T-cell (primary cell): ENCODE data around the gene SMAD5. TPM values are rescaled to one million over a fixed set of nuclear protein-coding genes. Genes with fewer than 3 reads are reported as not detected.
A peak's percentile ranks its signal among the peaks of the same experiment; 100 is the strongest.

Experiments used
- ATAC-seq, 4 experiments: fragments of 200-7000 bp in 3 of 4; fragments of 150-1000 bp in 1 of 4; cut with Tn5 transposase; replicated peaks in 1 of 4; 1 replicate in 3 of 4; 2 replicates in 1 of 4; pipeline ENCODE4 v1.10.0; 2021; ENCODE audit warnings: moderate library complexity in 3 of 4, mild to moderate bottlenecking in 2 of 4, moderate number of reproducible peaks in 1 of 4
- CTCF ChIA-PET, 2 donors: fragments of 300-600 bp; sonication (Branson Sonifier 250); formaldehyde crosslinking; loops; one replicate each; lab custom pipeline; 2022; ENCODE audit warnings: antibody characterized with exemption in 2 of 2; lab: Charles Lee
- POLR2A ChIA-PET, 2 donors: fragments of 300-600 bp; sonication (Branson Sonifier 250); formaldehyde crosslinking; loops; one replicate each; lab custom pipeline; 2022; ENCODE audit warnings: antibody characterized with exemption in 2 of 2; lab: Charles Lee
- DNase-seq, 35 experiments: peaks; one replicate each; pipeline versions ENCODE4 v3.0.0 to v3.0.0-alpha.2; 2013 to 2023
- H3K27ac ChIP-seq: one replicate; pipeline ENCODE4 v1.5.1; 2013; ENCODE audit warnings: low read length
- H3K27me3 ChIP-seq, 2 experiments: replicated peaks in 1 of 2; 1 replicate in 1 of 2; 2 replicates in 1 of 2; pipeline versions ENCODE4 v1.6.1 to v1.7.0; 2013; ENCODE audit warnings: low read length in 1 of 2, mixed read lengths in 1 of 2; ENCODE audit not compliant: control insufficient read depth in 2 of 2, insufficient read depth in 2 of 2; ENCODE audit errors: extremely low read depth in 1 of 2
- H3K36me3 ChIP-seq, 2 donors: 1 replicate in 1 of 2; 2 replicates in 1 of 2; pipeline versions ENCODE4 v1.6.1 to v1.7.0; 2013; ENCODE audit warnings: low read length in 1 of 2; ENCODE audit not compliant: control insufficient read depth in 2 of 2, insufficient read depth in 1 of 2; ENCODE audit errors: extremely low read depth in 1 of 2
- H3K4me1 ChIP-seq, 2 experiments: 1 replicate in 1 of 2; 2 replicates in 1 of 2; pipeline versions ENCODE4 v1.6.1 to v1.7.0; 2013; ENCODE audit warnings: low read length in 2 of 2, mixed read lengths in 1 of 2; ENCODE audit not compliant: insufficient read depth in 2 of 2, control insufficient read depth in 1 of 2; ENCODE audit errors: extremely low read depth in 1 of 2
- H3K4me3 ChIP-seq, 2 donors: 1 replicate in 1 of 2; 2 replicates in 1 of 2; pipeline versions ENCODE4 v1.5.1 to v1.7.0; 2013; ENCODE audit warnings: mild to moderate bottlenecking in 2 of 2, low read length in 1 of 2, moderate library complexity in 1 of 2; ENCODE audit not compliant: control insufficient read depth in 1 of 2; ENCODE audit errors: extremely low read depth in 1 of 2
- H3K9me3 ChIP-seq: 2 replicates; pipeline ENCODE4 v1.7.0; 2013
- H3K27ac Mint-ChIP-seq, 2 donors: one replicate each; pipeline ENCODE4 v1.8.0; 2020 to 2021; ENCODE audit warnings: mild to moderate bottlenecking in 2 of 2, mixed read lengths in 2 of 2
- H3K27me3 Mint-ChIP-seq, 2 donors: one replicate each; pipeline ENCODE4 v1.8.0; 2021 to 2022; ENCODE audit warnings: mixed read lengths in 2 of 2
- H3K36me3 Mint-ChIP-seq: one replicate; pipeline ENCODE4 v1.8.0; 2021; ENCODE audit warnings: mixed read lengths
- H3K4me1 Mint-ChIP-seq, 3 donors: one replicate each; pipeline ENCODE4 v1.8.0; 2020 to 2022; ENCODE audit warnings: mixed read lengths in 3 of 3, mild to moderate bottlenecking in 1 of 3
- H3K4me3 Mint-ChIP-seq, 3 donors: one replicate each; pipeline ENCODE4 v1.8.0; 2020 to 2022; ENCODE audit warnings: mild to moderate bottlenecking in 3 of 3, mixed read lengths in 3 of 3, moderate library complexity in 3 of 3
- H3K9me3 Mint-ChIP-seq, 3 donors: one replicate each; pipeline ENCODE4 v1.8.0; 2020 to 2022; ENCODE audit warnings: mixed read lengths in 3 of 3
- WGBS: methylation state at CpG from one replicate; pipeline ENCODE4 v1.1.5; 2013; ENCODE audit warnings: missing lambda C conversion rate; ENCODE audit not compliant: insufficient coverage; 5-methylcytosine and 5-hydroxymethylcytosine counted together
- total RNA-seq, 35 experiments: library from RNA in 6 of 35; stranded (reverse) in 6 of 35; fragments of 120-200 nt in 1 of 35; gene quantifications; one replicate each; pipeline versions ENCODE4 v1.2.1 to v1.2.4 and lab custom pipeline; 2013 to 2026

SMAD5 gene
- total RNA-seq, 5 donors from 2014 or later (not counting 1 experiment from before 2014, with no cell fraction given) = 8.7 to 24.2 (median 18.4) TPM

GRCh38 chr5:136174021-136174659, 41.5 kb downstream of the SMAD5 start:
- H3K9me3 ChIP-seq = no peaks in the 10 kb centered on the region
- ATAC-seq (no peak), DNase-seq (peak in 1 of 35 experiments; percentile 15)
- no peak overlapping the region for H3K4me3 ChIP-seq
- H3K4me3 Mint-ChIP-seq = no peak overlapping the region
- H3K4me1 ChIP-seq = no peaks in the 10 kb centered on the region
- peaks cover 0 to 3% of the 10 kb centered on the region in 2 donors for H3K27me3 Mint-ChIP-seq
- no peak overlapping the region for H3K27ac ChIP-seq
- no peak overlapping the region for H3K27ac Mint-ChIP-seq
- H3K36me3 ChIP-seq = no peaks in the 10 kb centered on the region
- H3K27me3 ChIP-seq = no peaks in the 10 kb centered on the region
- WGBS = 80% methylated on average over 1 of the region's 2 CpGs
- no peaks in the 10 kb centered on the region for H3K4me1 Mint-ChIP-seq
- ChIA-PET POLR2A (no interaction called here), CTCF (interaction anchor here in 1 of 2 donors (0.7 kb wide), 1 partner anchor 205 kb away, joined by 5 read pairs; no protein-coding TSS in a partner anchor)
- H3K36me3 Mint-ChIP-seq = peaks cover 24% of the 10 kb centered on the region
- H3K9me3 Mint-ChIP-seq = no peaks in the 10 kb centered on the region

GRCh38 chr5:136182618-136183017, 50.0 kb downstream of the SMAD5 start:
- ChIA-PET POLR2A (no interaction called here), CTCF (no interaction called here)
- no peak overlapping the region for H3K4me3 Mint-ChIP-seq
- no peak overlapping the region for H3K27ac Mint-ChIP-seq
- no peaks in the 10 kb centered on the region for H3K4me1 ChIP-seq
- H3K9me3 ChIP-seq = no peaks in the 10 kb centered on the region
- no peak for DNase-seq
- H3K4me3 ChIP-seq = no peak overlapping the region
- no peak for ATAC-seq
- H3K27ac ChIP-seq = no peak overlapping the region
- H3K9me3 Mint-ChIP-seq = no peaks in the 10 kb centered on the region
- H3K27me3 Mint-ChIP-seq = peaks cover 0 to 6% of the 10 kb centered on the region in 2 donors
- no peaks in the 10 kb centered on the region for H3K4me1 Mint-ChIP-seq
- no peaks in the 10 kb centered on the region for H3K27me3 ChIP-seq
- no CpG with 5 or more reads among the region's 1 CpG for WGBS
- H3K36me3 ChIP-seq = no peaks in the 10 kb centered on the region
- H3K36me3 Mint-ChIP-seq = peaks cover 25% of the 10 kb centered on the region

- no peak for ATAC-seq
- Histone ChIP-seq H3K36me3 (no peaks in the 10 kb centered on the region), H3K4me1 (no peaks in the 10 kb centered on the region), H3K9me3 (no peaks in the 10 kb centered on the region), H3K4me3 (no peak overlapping the region), H3K27me3 (peaks cover 0 to 15% of the 10 kb centered on the region in 2 experiments), H3K27ac (no peak overlapping the region)
- peaks cover 22% of the 10 kb centered on the region for H3K36me3 Mint-ChIP-seq
- H3K9me3 Mint-ChIP-seq = no peaks in the 10 kb centered on the region
- CTCF ChIA-PET = no interaction called here
- no peak overlapping the region for H3K27ac Mint-ChIP-seq
- H3K27me3 Mint-ChIP-seq = peaks cover 3 to 4% of the 10 kb centered on the region in 2 donors
- POLR2A ChIA-PET = no interaction called here
- no peak for DNase-seq
- H3K4me3 Mint-ChIP-seq = no peak overlapping the region
- no peaks in the 10 kb centered on the region for H3K4me1 Mint-ChIP-seq
- 91% methylated on average over 4 of the region's 5 CpGs for WGBS
Observed at GRCh38 chr5:136185974-136186665, 53.5 kb downstream of the SMAD5 start.

GRCh38 chr5:136186796-136187195, 54.2 kb downstream of the SMAD5 start:
- ChIA-PET CTCF (no interaction called here), POLR2A (no interaction called here)
- Mint-ChIP-seq H3K36me3 (peaks cover 22% of the 10 kb centered on the region), H3K27ac (no peak overlapping the region), H3K4me1 (peaks cover 0 to 2% (median 1%) of the 10 kb centered on the region in 3 donors), H3K27me3 (peaks cover 9 to 11% of the 10 kb centered on the region in 2 donors), H3K9me3 (no peaks in the 10 kb centered on the region), H3K4me3 (no peak overlapping the region)
- Histone ChIP-seq H3K4me3 (no peak overlapping the region), H3K4me1 (no peaks in the 10 kb centered on the region), H3K27me3 (peaks cover 0 to 22% of the 10 kb centered on the region in 2 experiments), H3K36me3 (no peaks in the 10 kb centered on the region), H3K9me3 (no peaks in the 10 kb centered on the region), H3K27ac (no peak overlapping the region)
- no peak for ATAC-seq
- WGBS = 92% methylated on average over 2 of the region's 2 CpGs
- DNase-seq = no peak

GRCh38 chr5:136188859-136189258, 56.2 kb downstream of the SMAD5 start:
- no peaks in the 10 kb centered on the region for H3K9me3 ChIP-seq

GRCh38 chr5:136190091-136190720, 57.6 kb downstream of the SMAD5 start:
- H3K4me1 Mint-ChIP-seq = peaks cover 0 to 4% (median 1%) of the 10 kb centered on the region in 3 donors
- Histone ChIP-seq H3K4me3 (no peak overlapping the region), H3K27ac (no peak overlapping the region), H3K36me3 (no peaks in the 10 kb centered on the region), H3K9me3 (no peaks in the 10 kb centered on the region), H3K27me3 (peaks cover 5 to 54% of the 10 kb centered on the region in 2 experiments), H3K4me1 (peaks cover 0 to 4% of the 10 kb centered on the region in 2 experiments)
- H3K27me3 Mint-ChIP-seq = peaks cover 22 to 38% of the 10 kb centered on the region in 2 donors
- H3K9me3 Mint-ChIP-seq = no peaks in the 10 kb centered on the region
- DNase-seq = no peak
- ChIA-PET POLR2A (interaction anchor here in 1 of 2 donors (0.7 kb wide), 1 partner anchor 43 kb away, joined by 3 read pairs; no protein-coding TSS in a partner anchor), CTCF (no interaction called here)
- no peak overlapping the region for H3K27ac Mint-ChIP-seq
- H3K36me3 Mint-ChIP-seq = peaks cover 22% of the 10 kb centered on the region
- 87% methylated on average over 3 of the region's 5 CpGs for WGBS
- no peak overlapping the region for H3K4me3 Mint-ChIP-seq
- no peak for ATAC-seq

More at GRCh38 chr5:136188859-136189258, 56.2 kb downstream of the SMAD5 start:
- POLR2A ChIA-PET = no interaction called here
- Mint-ChIP-seq H3K4me3 (no peak overlapping the region), H3K36me3 (peaks cover 22% of the 10 kb centered on the region), H3K4me1 (peaks cover 0 to 4% (median 1%) of the 10 kb centered on the region in 3 donors), H3K27me3 (peaks cover 12 to 24% of the 10 kb centered on the region in 2 donors), H3K27ac (no peak overlapping the region), H3K9me3 (no peaks in the 10 kb centered on the region)
- WGBS = 86% methylated on average over 5 of the region's 7 CpGs
- CTCF ChIA-PET = no interaction called here
- no peaks in the 10 kb centered on the region for H3K36me3 ChIP-seq
- no peak overlapping the region for H3K4me3 ChIP-seq
- H3K4me1 ChIP-seq = peaks cover 0 to 4% of the 10 kb centered on the region in 2 experiments
- no peak for DNase-seq
- H3K27ac ChIP-seq = no peak overlapping the region
- ATAC-seq = no peak
- peaks cover 0 to 42% of the 10 kb centered on the region in 2 experiments for H3K27me3 ChIP-seq
